Measurements from ENCODE around the gene HBZ.
A peak's percentile ranks its signal among the peaks of the same experiment; 100 is the strongest.
"Not testable (repeated sequence)": the region's sequence is repeated elsewhere in the genome, so short reads cannot be mapped to it uniquely, and the experiment has no call there.

Gene HBZ

GRCh38 chr16:177981-178667, 25.7 kb downstream of the HBZ start:
- no peak for DNase-seq

- no peak for DNase-seq
Observed at GRCh38 chr16:178668-179015, 26.2 kb downstream of the HBZ start.

GRCh38 chr16:179211-180092, 27.0 kb downstream of the HBZ start:
- DNase-seq: no peak

- DNase-seq: peak in 3 of 56 donors; percentile 9 to 27 (median 16)
Observed at GRCh38 chr16:180101-180675, 27.7 kb downstream of the HBZ start, which contains the start of gene HBQ1. TSS of gene HBQ1 (plus strand) at chr16:180459. CDS start at chr16:180487, 28 bp downstream.

GRCh38 chr16:180681-181564, 28.5 kb downstream of the HBZ start:
- DNase-seq: peak in 26 of 56 donors; percentile 11 to 75 (median 38)

GRCh38 chr16:181565-182021, 29.1 kb downstream of the HBZ start:
- DNase-seq: peak in 24 of 56 donors; percentile 8 to 79 (median 22)

- no peak for DNase-seq
Observed at GRCh38 chr16:183005-183404, 30.6 kb downstream of the HBZ start.

- DNase-seq: no peak
Observed at GRCh38 chr16:185213-185612, 32.8 kb downstream of the HBZ start.

- no peak for DNase-seq
Observed at GRCh38 chr16:185691-186090, 33.2 kb downstream of the HBZ start.

- DNase-seq: no peak
Observed at GRCh38 chr16:187330-187729, 34.9 kb downstream of the HBZ start.

GRCh38 chr16:188674-189073, 36.2 kb downstream of the HBZ start:
- DNase-seq: no peak

GRCh38 chr16:189604-190186, 37.3 kb downstream of the HBZ start:
- no peak for DNase-seq

- DNase-seq: no peak
Observed at GRCh38 chr16:191831-192230, 39.4 kb downstream of the HBZ start.

GRCh38 chr16:192686-193085, 40.2 kb downstream of the HBZ start:
- DNase-seq: no peak

GRCh38 chr16:193441-193840, 41.0 kb downstream of the HBZ start:
- DNase-seq: no peak

GRCh38 chr16:194516-194915, 42.1 kb downstream of the HBZ start:
- no peak for DNase-seq

- DNase-seq: no peak
Observed at GRCh38 chr16:200388-200787, 47.9 kb downstream of the HBZ start.

- DNase-seq: no peak
Observed at GRCh38 chr16:203246-203645, 50.8 kb downstream of the HBZ start.

GRCh38 chr16:204046-204445, 51.6 kb downstream of the HBZ start:
- not testable (repeated sequence) for DNase-seq

All from nucleus accumbens (tissue), 56 donors.